Measurements from ENCODE around the gene CLECL1.

Gene CLECL1

GRCh38 chr12:9761419-9761781, 28.5 kb upstream of the CLECL1 start:
- TF ChIP-seq CTCF (IDR thresholded peaks at IDR 0.05; ENCODE audit: insufficient read depth, low read depth, low read length, missing control alignments) = no peak
- DNase-seq (ENCODE audit: low read depth) = no peak
- no peak overlapping the region for H3K4me3 ChIP-seq (ENCODE audit: low read length)

GRCh38 chr12:9760699-9761418, 28.0 kb upstream of the CLECL1 start, which contains the start of gene CD69:
Gene CD69 (minus strand): TSS chr12:9760901. CDS start chr12:9760820, 81 bp downstream.
- DNase-seq (ENCODE audit: low read depth) = no peak
- TF ChIP-seq CTCF (IDR thresholded peaks at IDR 0.05; ENCODE audit: insufficient read depth, low read depth, low read length, missing control alignments) = no peak
- H3K4me3 ChIP-seq (ENCODE audit: low read length) = no peak within 1 kb of the TSS

GRCh38 chr12:9760120-9760519, 27.2 kb upstream of the CLECL1 start:
- no peak for TF ChIP-seq CTCF (IDR thresholded peaks at IDR 0.05; ENCODE audit: insufficient read depth, low read depth, low read length, missing control alignments)
- no peak for DNase-seq (ENCODE audit: low read depth)
- no peak overlapping the region for H3K4me3 ChIP-seq (ENCODE audit: low read length)

GRCh38 chr12:9759694-9760093, 26.8 kb upstream of the CLECL1 start:
- no peak overlapping the region for H3K4me3 ChIP-seq (ENCODE audit: low read length)
- DNase-seq (ENCODE audit: low read depth) = no peak
- no peak for TF ChIP-seq CTCF (IDR thresholded peaks at IDR 0.05; ENCODE audit: insufficient read depth, low read depth, low read length, missing control alignments)

- no peak for DNase-seq (ENCODE audit: low read depth)
- no peak overlapping the region for H3K4me3 ChIP-seq (ENCODE audit: low read length)
- no peak for TF ChIP-seq CTCF (IDR thresholded peaks at IDR 0.05; ENCODE audit: insufficient read depth, low read depth, low read length, missing control alignments)
These were observed 25.2 kb upstream of the CLECL1 start for GRCh38 chr12:9758119-9758518.

GRCh38 chr12:9757433-9758025, 24.6 kb upstream of the CLECL1 start:
- no peak overlapping the region for H3K4me3 ChIP-seq (ENCODE audit: low read length)
- TF ChIP-seq CTCF (IDR thresholded peaks at IDR 0.05; ENCODE audit: insufficient read depth, low read depth, low read length, missing control alignments) = no peak
- no peak for DNase-seq (ENCODE audit: low read depth)

- DNase-seq (ENCODE audit: low read depth) = no peak
- no peak for TF ChIP-seq CTCF (IDR thresholded peaks at IDR 0.05; ENCODE audit: insufficient read depth, low read depth, low read length, missing control alignments)
- no peak overlapping the region for H3K4me3 ChIP-seq (ENCODE audit: low read length)
These were observed 23.8 kb upstream of the CLECL1 start for GRCh38 chr12:9756706-9757105.
